Gastrocnemius medialis (tissue), 4 donors: ENCODE data around the gene KCNQ1.

Experiments used
- CTCF ChIP-seq, 5 experiments: fragments of 450-650 bp in 3 of 5; fragments of 200-600 bp in 2 of 5; sonication (generic) in 2 of 5; IDR thresholded peaks in 4 of 5; conservative IDR thresholded peaks in 1 of 5; 1 replicate in 4 of 5; 2 replicates in 1 of 5; pipeline ENCODE4 v1.5.1; 2016 to 2019; ENCODE audit warnings: antibody characterized with exemption in 5 of 5, mild to moderate bottlenecking in 3 of 5, moderate library complexity in 3 of 5
- POLR2A ChIP-seq, 2 donors: fragments of 450-650 bp; IDR thresholded peaks; one replicate each; pipeline ENCODE4 v1.6.1; 2017; ENCODE audit warnings: antibody characterized with exemption in 2 of 2, mild to moderate bottlenecking in 2 of 2, moderate library complexity in 2 of 2

- TF ChIP-seq CTCF (IDR thresholded peaks at IDR 0.05 in 4 of 5, conservative IDR thresholded peaks at IDR 0.05 in 1 of 5) (no peak), POLR2A (IDR thresholded peaks at IDR 0.05) (no peak)
These were observed 95.6 kb downstream of the KCNQ1 start for GRCh38 chr11:2540223-2540991.
